ENCODE measurements around the gene CDC6. TPM values are rescaled to one million over a fixed set of nuclear protein-coding genes. Genes with fewer than 3 reads are reported as not detected.

CDC6 gene
- total RNA-seq, 1 donor from 2014 or later: 1.9 TPM

GRCh38 chr17:40345994-40346764 lies 58.5 kb downstream of the CDC6 start:
- DNase-seq (ENCODE audit: missing footprints) (no peak), ATAC-seq (no peak)
- intact Hi-C loops (cut with DNase I): loop anchor here (2.0 to 10.0 kb wide), 3 partner anchors 15 to 241 kb away; partner anchors contain the start of gene NR1D1

DNA sequence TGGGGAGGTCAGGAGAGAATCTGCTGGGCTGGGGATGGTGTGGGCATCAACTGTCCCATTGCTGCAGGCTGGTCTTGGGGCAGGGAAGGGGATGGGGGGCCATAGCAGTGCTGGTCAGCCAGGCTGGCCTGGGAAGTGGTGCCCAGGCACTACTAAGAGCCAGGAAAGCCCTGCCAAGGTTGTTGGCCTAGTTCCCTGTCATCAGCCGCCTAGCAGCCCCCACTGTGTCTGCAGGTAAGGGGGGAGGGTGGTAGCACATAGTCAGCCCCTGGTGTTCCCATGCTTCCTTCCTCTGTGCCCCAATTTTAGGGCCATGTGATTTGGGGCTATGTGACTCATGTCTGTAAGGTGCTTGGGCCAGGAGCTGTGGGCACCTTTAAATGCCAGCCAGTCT lies 59.1 kb downstream of the CDC6 start:
- no peak for ATAC-seq
- no peak for DNase-seq (ENCODE audit: missing footprints)
- intact Hi-C loops (cut with DNase I): loop anchor here (2.0 to 10.0 kb wide), 2 partner anchors 16 to 242 kb away; partner anchors contain the start of gene NR1D1

- no peak for DNase-seq (ENCODE audit: missing footprints)
- intact Hi-C loops (cut with DNase I): loop anchor here (2.0 to 10.0 kb wide), 3 partner anchors 17 to 243 kb away; partner anchors contain the start of gene NR1D1
- ATAC-seq: no peak
These were observed 59.8 kb downstream of the CDC6 start for GRCh38 chr17:40347319-40348135.

DNA sequence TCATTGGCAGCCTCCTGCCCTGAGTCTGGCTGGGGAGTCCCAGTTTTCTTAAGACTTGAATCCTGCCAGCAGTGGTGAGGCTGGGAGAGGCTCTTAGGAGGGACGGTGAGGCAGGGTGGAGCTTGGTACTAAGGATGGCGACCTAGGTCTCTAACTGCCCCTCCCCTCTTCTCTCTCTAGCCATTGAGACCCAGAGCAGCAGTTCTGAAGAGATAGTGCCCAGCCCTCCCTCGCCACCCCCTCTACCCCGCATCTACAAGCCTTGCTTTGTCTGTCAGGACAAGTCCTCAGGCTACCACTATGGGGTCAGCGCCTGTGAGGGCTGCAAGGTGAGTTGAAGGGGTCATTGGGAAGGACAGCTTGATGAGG lies 60.4 kb downstream of the CDC6 start:
- ATAC-seq (no peak), DNase-seq (ENCODE audit: missing footprints) (no peak)
- intact Hi-C loops (cut with DNase I): loop anchor here (2.0 to 10.0 kb wide), 2 partner anchors 37 to 243 kb away; partner anchors contain the start of gene NR1D1

GRCh38 chr17:40348562-40349476 lies 61.1 kb downstream of the CDC6 start:
- intact Hi-C loops (cut with DNase I): loop anchor here (2.0 to 10.0 kb wide), 2 partner anchors 38 to 244 kb away; partner anchors contain the start of gene NR1D1
- no peak for DNase-seq (ENCODE audit: missing footprints)
- ATAC-seq: peak; percentile 59

- ATAC-seq (peak; percentile 38), DNase-seq (ENCODE audit: missing footprints) (no peak)
- intact Hi-C loops (cut with DNase I): loop anchor here (2.0 to 10.0 kb wide), 2 partner anchors 39 to 245 kb away; partner anchors contain the start of gene NR1D1
These were observed 61.8 kb downstream of the CDC6 start for GRCh38 chr17:40349477-40349894.

DNA sequence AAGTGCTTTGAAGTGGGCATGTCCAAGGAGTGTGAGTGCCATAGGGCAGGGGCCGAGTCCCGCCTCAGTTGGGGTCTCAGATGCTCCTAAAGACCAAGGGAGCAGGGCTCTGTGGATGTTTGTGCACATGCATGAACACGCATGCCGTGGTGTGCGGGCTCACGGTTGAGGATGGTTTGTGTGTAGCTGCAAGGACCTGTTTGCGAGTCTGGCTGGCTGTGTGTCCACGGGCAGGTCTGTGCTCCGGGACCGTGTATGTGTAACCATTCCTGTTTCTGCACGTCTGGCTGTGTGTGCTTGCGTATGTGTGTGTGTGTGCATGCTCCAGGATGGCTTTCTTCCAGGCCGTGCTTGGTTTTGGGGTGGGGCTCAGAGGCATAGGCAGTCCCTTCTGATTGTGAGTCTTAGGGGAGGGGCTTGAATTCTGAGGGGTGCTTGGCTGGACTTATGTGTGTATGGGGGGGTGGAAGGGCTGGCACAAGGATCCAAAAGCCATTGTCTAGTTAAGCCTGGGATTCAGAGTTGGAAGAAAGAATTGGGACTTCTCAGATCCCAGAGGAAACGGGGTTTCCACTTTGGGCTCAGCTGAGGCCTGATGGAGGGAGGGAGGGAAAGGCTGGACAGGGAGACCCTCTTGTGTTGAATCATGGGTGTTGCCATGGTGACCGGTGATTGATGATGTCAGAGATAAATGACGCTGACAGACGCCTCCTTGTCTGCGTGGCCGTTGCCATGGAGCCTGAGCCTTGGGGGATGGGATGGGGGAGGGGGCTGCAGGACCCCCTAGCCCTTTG lies 62.4 kb downstream of the CDC6 start:
- ATAC-seq: no peak
- no peak for DNase-seq (ENCODE audit: missing footprints)

DNA sequence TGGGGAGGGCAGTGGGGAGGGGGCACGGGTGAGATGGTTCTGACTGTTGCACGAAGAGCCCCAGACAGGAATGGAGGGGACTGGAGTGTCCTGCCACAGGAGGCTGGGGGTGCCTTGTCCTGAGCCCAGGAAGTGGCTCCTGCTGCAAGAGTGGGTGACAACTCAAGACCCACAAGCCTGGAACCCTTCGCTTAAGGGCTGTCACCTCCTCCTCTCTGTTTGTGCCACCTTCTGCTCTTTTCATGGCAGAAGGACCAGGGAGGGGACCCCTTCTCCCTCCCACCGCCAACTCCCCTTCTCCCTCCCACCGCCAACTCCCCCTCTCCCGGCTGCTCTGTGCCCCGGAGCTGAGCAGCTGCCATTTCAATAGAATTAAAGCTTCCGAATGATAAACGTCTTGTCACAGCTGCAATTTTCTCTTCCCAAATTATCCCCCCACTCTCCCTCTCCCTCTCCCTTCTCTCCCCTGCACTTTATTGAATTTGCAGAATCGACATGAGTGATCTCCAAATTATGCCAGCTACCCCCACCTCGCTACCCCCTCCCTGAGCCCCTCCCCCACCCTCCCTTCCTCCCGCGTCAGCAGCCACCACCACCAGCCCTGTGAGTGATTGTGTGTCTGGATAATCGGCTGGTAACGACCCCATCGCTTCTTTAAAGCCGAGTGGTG lies 63.1 kb downstream of the CDC6 start:
- DNase-seq (ENCODE audit: missing footprints) (no peak), ATAC-seq (no peak)
- intact Hi-C loops (cut with DNase I): loop anchor here (5.0 kb wide), 1 partner anchor 134 kb away; the partner anchor contains the start of gene WIPF2

More for the DNA sequence above, 62.4 kb downstream of the CDC6 start:
- intact Hi-C loops (cut with DNase I): loop anchor here (2.0 to 10.0 kb wide), 3 partner anchors 39 to 245 kb away; partner anchors contain the start of genes NR1D1 and WIPF2

- ATAC-seq: no peak
- no peak for DNase-seq (ENCODE audit: missing footprints)
- intact Hi-C loops (cut with DNase I): loop anchor here (5.0 kb wide), 1 partner anchor 134 kb away; the partner anchor contains the start of gene WIPF2
These were observed 63.9 kb downstream of the CDC6 start for GRCh38 chr17:40351359-40352236.

DNA sequence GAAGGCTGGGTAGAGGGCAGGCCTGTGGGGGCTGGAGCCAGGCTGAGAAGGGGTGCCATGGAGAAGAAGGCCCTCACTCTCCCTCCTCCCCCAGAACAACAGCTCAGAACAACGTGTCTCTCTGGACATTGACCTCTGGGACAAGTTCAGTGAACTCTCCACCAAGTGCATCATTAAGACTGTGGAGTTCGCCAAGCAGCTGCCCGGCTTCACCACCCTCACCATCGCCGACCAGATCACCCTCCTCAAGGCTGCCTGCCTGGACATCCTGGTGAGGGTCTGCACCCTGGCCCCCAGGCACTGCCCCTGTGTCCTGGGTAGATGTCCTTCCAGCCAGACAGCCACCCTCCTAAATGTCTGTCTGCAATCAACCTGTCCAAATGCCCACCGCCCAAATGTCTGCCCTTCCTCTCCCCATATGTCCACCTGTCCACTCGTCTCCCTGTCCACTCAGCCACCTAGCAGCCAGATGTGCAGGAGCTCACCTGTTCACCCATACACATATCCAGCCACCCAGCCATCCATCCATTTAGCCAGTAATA lies 64.6 kb downstream of the CDC6 start:
- DNase-seq (ENCODE audit: missing footprints) (no peak), ATAC-seq (no peak)
- intact Hi-C loops (cut with DNase I): loop anchor here (5.0 kb wide), 1 partner anchor 135 kb away; the partner anchor contains the start of gene WIPF2

- ATAC-seq (no peak), DNase-seq (ENCODE audit: missing footprints) (no peak)
- intact Hi-C loops (cut with DNase I): loop anchor here (5.0 kb wide), 1 partner anchor 136 kb away; the partner anchor contains the start of gene WIPF2
These were observed 65.2 kb downstream of the CDC6 start for GRCh38 chr17:40352779-40353394.

Data from Right ventricle myocardium inferior (tissue), 1 donor.